HEK293 (cell line): ENCODE data around the gene NDC1.

ENCODE experiments used
- CTCF ChIP-seq: fragments of 450-650 bp; formaldehyde crosslinking; IDR thresholded peaks from 2 replicates; pipeline ENCODE4 v1.5.1; 2016; ENCODE audit warnings: missing biosample characterization, missing genetic modification characterization
- SP2 ChIP-seq: fragments of 450-650 bp; formaldehyde crosslinking; IDR thresholded peaks from 2 replicates; pipeline ENCODE4 v1.5.1; 2016; ENCODE audit warnings: missing biosample characterization, missing genetic modification characterization
- ZNF24 ChIP-seq: fragments of 450-650 bp; formaldehyde crosslinking; IDR thresholded peaks from 2 replicates; pipeline ENCODE4 v1.5.1; 2016; ENCODE audit warnings: missing biosample characterization, missing genetic modification characterization
- ZNF274 ChIP-seq, 2 experiments: fragments of 200-500 bp in 1 of 2; fragments of 450-650 bp in 1 of 2; sonication (Bioruptor generic) in 1 of 2; formaldehyde crosslinking in 1 of 2; IDR thresholded peaks; 2 replicates each; pipeline versions ENCODE4 v1.5.1 to v1.6.1; 2014 to 2016; ENCODE audit warnings: borderline replicate concordance in 1 of 2, inconsistent platforms in 1 of 2, low read length in 1 of 2, missing biosample characterization in 1 of 2, missing genetic modification characterization in 1 of 2

GRCh38 chr1:53728196-53728595, 109.9 kb downstream of the NDC1 start:
- no peak for TF ChIP-seq CTCF (tag by site-specific recombination)
- TF ChIP-seq ZNF274 (IDR thresholded peaks at IDR 0.05; ENCODE audit: low read length), result no peak
- TF ChIP-seq ZNF274 (tag by site-specific recombination; IDR thresholded peaks at IDR 0.05; ENCODE audit: borderline replicate concordance), result no peak
- no peak for TF ChIP-seq ZNF24 (tag by site-specific recombination)
- TF ChIP-seq SP2 (tag by site-specific recombination), result no peak
